Activated CD8-positive, alpha-beta T cell treated with anti-CD3 and anti-CD28 coated beads for 36 hours (primary cell): ENCODE data around the gene SIGLEC14. TPM values are rescaled to one million over a fixed set of nuclear protein-coding genes. Genes with fewer than 3 reads are reported as not detected.
A peak's percentile ranks its signal among the peaks of the same experiment; 100 is the strongest.

Experiments
- ATAC-seq: fragments of 200-7000 bp; cut with Tn5 transposase; one replicate; pipeline ENCODE4 v1.10.0; 2021; ENCODE audit warnings: mild to moderate bottlenecking, moderate library complexity
- CTCF ChIA-PET: fragments of 350-600 bp; sonication (Branson Sonifier 250); formaldehyde crosslinking; loops from one replicate; lab custom pipeline; 2021; ENCODE audit warnings: antibody characterized with exemption; lab: Charles Lee
- POLR2A ChIA-PET: fragments of 350-600 bp; sonication (Branson Sonifier 250); formaldehyde crosslinking; loops from one replicate; lab custom pipeline; 2021; ENCODE audit warnings: antibody characterized with exemption; lab: Charles Lee
- DNase-seq: peaks from one replicate; pipeline ENCODE4 v3.0.0-alpha.2; 2020
- H3K27ac Mint-ChIP-seq: one replicate; pipeline ENCODE4 v1.8.0; 2021; ENCODE audit warnings: mild to moderate bottlenecking, mixed read lengths
- H3K27me3 Mint-ChIP-seq: one replicate; pipeline ENCODE4 v1.8.0; 2021; ENCODE audit warnings: mixed read lengths
- H3K36me3 Mint-ChIP-seq: one replicate; pipeline ENCODE4 v1.8.0; 2021; ENCODE audit warnings: low read depth, mixed read lengths
- H3K4me1 Mint-ChIP-seq: one replicate; pipeline ENCODE4 v1.8.0; 2021; ENCODE audit warnings: low read depth, mixed read lengths
- H3K4me3 Mint-ChIP-seq: one replicate; pipeline ENCODE4 v1.8.0; 2021; ENCODE audit warnings: mild to moderate bottlenecking, moderate library complexity, mixed read lengths
- H3K9me3 Mint-ChIP-seq: one replicate; pipeline ENCODE4 v1.8.0; 2021; ENCODE audit warnings: mixed read lengths
- CTCF ChIP-seq: fragments of 200-600 bp; IDR thresholded peaks from one replicate; pipeline ENCODE4 v1.8.0; 2022; ENCODE audit warnings: antibody characterized with exemption, mild to moderate bottlenecking
- intact Hi-C: fragments of 100-400 bp; cut with micrococcal nuclease; formaldehyde crosslinking; loops from one replicate; pipeline ENCODE4 v1.10.0; 2022
- total RNA-seq, 2 experiments: library from RNA; stranded (reverse); gene quantifications; one replicate each; pipeline ENCODE4 v1.2.3, GENCODE V29; 2021

Gene SIGLEC14
- total RNA-seq, 2 experiments from 2014 or later: not detected

DNA sequence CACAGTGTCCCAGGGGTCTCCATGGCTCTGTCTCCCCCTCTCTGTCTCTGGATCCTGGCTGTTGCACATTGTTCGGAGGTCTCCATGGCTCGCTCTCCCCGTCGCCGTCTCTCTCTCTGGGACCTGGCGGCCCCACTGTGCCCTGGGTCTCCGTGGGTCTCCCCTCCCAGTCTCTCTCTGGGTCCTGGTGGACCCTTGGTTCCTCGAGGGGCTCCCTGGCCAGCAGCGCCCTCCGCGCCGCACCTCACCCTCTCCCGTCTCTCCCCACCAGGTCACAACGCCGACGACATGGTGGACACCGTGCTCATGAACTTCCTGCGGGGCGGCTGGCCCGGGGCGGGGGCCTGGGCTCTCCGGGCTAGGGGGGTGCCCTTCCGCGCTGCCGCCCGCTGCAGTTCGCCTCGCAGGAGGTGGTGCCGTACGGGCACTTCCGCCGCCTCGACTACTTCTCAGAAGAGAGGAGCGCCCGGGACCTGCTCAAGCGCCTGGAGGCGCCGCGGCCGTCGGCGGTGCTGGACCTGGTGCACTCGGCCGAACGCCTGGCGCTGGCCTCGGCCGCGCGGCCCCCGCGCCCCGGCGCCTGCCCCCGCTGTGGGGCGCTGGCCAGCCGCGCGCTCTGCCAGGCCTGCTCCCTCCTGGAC, 45.6 kb downstream of the SIGLEC14 start:
- intact Hi-C loops: no loop called here
- H3K9me3 Mint-ChIP-seq: peaks cover 1% of the 10 kb centered on the region
- no peak overlapping the region for H3K27ac Mint-ChIP-seq
- no peak for TF ChIP-seq CTCF
- H3K27me3 Mint-ChIP-seq: peaks cover 32% of the 10 kb centered on the region
- no peak overlapping the region for H3K4me3 Mint-ChIP-seq
- POLR2A ChIA-PET: no interaction called here
- DNase-seq: peak; percentile 17
- ATAC-seq: peak; percentile 67
- peaks cover 4% of the 10 kb centered on the region for H3K36me3 Mint-ChIP-seq
- CTCF ChIA-PET: no interaction called here
- H3K4me1 Mint-ChIP-seq: no peaks in the 10 kb centered on the region

DNA sequence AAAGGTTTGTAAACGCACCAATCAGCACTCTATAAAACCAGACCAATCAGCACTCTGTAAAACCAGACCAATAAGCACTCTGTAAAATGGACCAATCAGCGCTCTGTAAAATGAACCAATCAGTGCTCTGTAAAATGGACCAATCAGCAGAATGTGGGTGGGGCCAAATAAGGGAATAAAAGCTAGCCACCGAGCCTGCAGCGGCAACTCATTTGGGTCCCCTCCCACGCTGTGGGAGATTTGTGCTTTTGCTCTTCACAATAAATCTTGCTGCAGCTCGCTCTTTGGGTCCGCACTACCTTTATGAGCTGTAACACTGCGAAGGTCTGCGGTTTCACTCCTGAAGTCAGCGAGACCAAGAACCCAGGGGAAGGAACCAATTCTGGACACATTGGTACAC, 47.5 kb downstream of the SIGLEC14 start:
- CTCF ChIA-PET: no interaction called here

DNA sequence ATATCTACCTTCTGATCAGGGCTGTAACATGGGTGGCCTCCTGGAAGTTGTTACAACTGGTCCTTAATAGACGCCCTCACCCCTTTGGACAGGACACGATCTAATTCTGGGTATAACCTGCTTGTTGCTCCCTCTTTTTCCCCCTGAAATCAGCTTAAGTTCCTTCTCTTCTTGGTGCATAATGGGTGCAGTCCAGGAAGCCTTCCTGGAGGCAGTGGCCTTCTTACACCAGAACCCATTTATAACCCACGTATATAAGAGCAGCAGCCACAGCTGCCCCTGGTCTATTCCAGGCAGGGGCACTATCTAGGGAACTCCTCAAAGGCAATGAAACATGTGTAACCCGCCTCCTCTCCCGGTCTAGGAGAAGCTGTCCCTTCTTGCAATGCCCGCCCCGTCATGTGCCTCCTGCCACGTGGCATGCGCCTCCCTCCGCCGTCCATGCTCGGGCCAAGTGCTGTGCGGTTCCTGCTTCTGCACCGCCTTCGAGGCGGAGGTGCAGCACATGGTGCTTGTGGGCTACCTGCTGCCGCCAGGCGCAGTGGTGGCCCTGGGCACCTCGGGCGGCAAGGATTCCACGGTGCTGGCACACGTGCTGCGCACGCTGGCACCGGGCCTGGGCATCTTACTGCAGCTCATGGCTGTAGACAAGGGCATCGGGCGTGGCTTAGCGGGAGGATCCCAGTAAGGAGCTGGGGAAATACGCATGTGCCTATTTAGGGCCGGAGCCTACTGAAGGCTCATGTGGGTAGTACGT, 48.3 kb downstream of the SIGLEC14 start:
- no peak for TF ChIP-seq CTCF
- H3K9me3 Mint-ChIP-seq: no peaks in the 10 kb centered on the region
- intact Hi-C loops: no loop called here
- POLR2A ChIA-PET: no interaction called here
- peaks cover 4% of the 10 kb centered on the region for H3K36me3 Mint-ChIP-seq
- H3K27me3 Mint-ChIP-seq: peaks cover 27% of the 10 kb centered on the region
- no peak overlapping the region for H3K27ac Mint-ChIP-seq
- DNase-seq (no peak), ATAC-seq (no peak)
- H3K4me3 Mint-ChIP-seq: no peak overlapping the region
- peaks cover 11% of the 10 kb centered on the region for H3K4me1 Mint-ChIP-seq
- CTCF ChIA-PET: no interaction called here

More for the DNA sequence above, 47.5 kb downstream of the SIGLEC14 start:
- POLR2A ChIA-PET: no interaction called here
- Mint-ChIP-seq H3K4me1 (peaks cover 6% of the 10 kb centered on the region), H3K9me3 (no peaks in the 10 kb centered on the region), H3K27ac (no peak overlapping the region), H3K4me3 (no peak overlapping the region), H3K36me3 (peaks cover 4% of the 10 kb centered on the region), H3K27me3 (peaks cover 27% of the 10 kb centered on the region)
- intact Hi-C loops: no loop called here
- no peak for TF ChIP-seq CTCF
- DNase-seq (no peak), ATAC-seq (no peak)

GRCh38 chr19:51595190-51596175, 51.1 kb downstream of the SIGLEC14 start:
- Mint-ChIP-seq H3K27me3 (peaks cover 14% of the 10 kb centered on the region), H3K4me1 (peaks cover 15% of the 10 kb centered on the region), H3K9me3 (no peaks in the 10 kb centered on the region), H3K4me3 (peak overlapping the region; percentile 80), H3K27ac (peak overlapping the region; percentile 28), H3K36me3 (no peaks in the 10 kb centered on the region)
- ChIA-PET CTCF (interaction anchor here (1.0 to 1.4 kb wide), 3 partner anchors 66 to 197 kb away, joined by 3 to 4 read pairs (median 3); no protein-coding TSS in a partner anchor), POLR2A (interaction anchor here (1.4 kb wide), 1 partner anchor 10 kb away, joined by 3 read pairs; no protein-coding TSS in a partner anchor)
- ATAC-seq: no peak
- intact Hi-C loops: no loop called here
- DNase-seq: no peak
- TF ChIP-seq CTCF: no peak
